Psoas muscle (tissue), 8 donors: Measurements from ENCODE around the gene ERC2. TPM values are rescaled to one million over a fixed set of nuclear protein-coding genes. Genes with fewer than 3 reads are reported as not detected.

Experiments used
- ATAC-seq, 4 donors: fragments of 200-7000 bp; cut with Tn5 transposase; one replicate each; pipeline ENCODE4 v1.9.1; 2020; ENCODE audit warnings: moderate library complexity in 3 of 4, mild to moderate bottlenecking in 2 of 4
- DNase-seq, 2 donors: peaks; one replicate each; pipeline ENCODE4 v3.0.0-alpha.2; 2020
- H3K27ac ChIP-seq: fragments of 200-600 bp; one replicate; pipeline ENCODE4 v1.8.0; 2022
- H3K27me3 ChIP-seq, 3 donors: fragments of 200-600 bp in 1 of 3; one replicate each; pipeline versions ENCODE4 v1.6.1 to v1.8.0; 2013 to 2022; ENCODE audit warnings: low read length in 2 of 3, mild to moderate bottlenecking in 2 of 3, moderate library complexity in 1 of 3; ENCODE audit not compliant: insufficient read depth in 3 of 3
- H3K36me3 ChIP-seq, 2 donors: fragments of 200-600 bp in 1 of 2; one replicate each; pipeline versions ENCODE4 v1.6.1 to v1.8.0; 2013 to 2022; ENCODE audit warnings: low read depth in 1 of 2, mild to moderate bottlenecking in 1 of 2, moderate library complexity in 1 of 2; ENCODE audit not compliant: insufficient read depth in 1 of 2
- H3K4me1 ChIP-seq: fragments of 200-600 bp; one replicate; pipeline ENCODE4 v1.8.0; 2022
- H3K4me3 ChIP-seq: fragments of 200-600 bp; one replicate; pipeline ENCODE4 v1.8.0; 2022; ENCODE audit warnings: mild to moderate bottlenecking
- H3K9me3 ChIP-seq: fragments of 200-600 bp; one replicate; pipeline ENCODE4 v1.8.0; 2022
- WGBS, 3 donors: extraction: QIAGEN DNeasy Blood & Tissue Kit; methylation state at CpG; one replicate each; pipeline versions ENCODE4 v1.1.6 to v1.1.7; 2013; 5-methylcytosine and 5-hydroxymethylcytosine counted together
- intact Hi-C, 2 donors: fragments of 100-400 bp; cut with DNase I; formaldehyde crosslinking; loops; one replicate each; pipeline versions ENCODE4 v1.11.0 to v1.14.2; 2022
- polyA plus RNA-seq, 3 donors: library from polyadenylated mRNA; stranded (reverse); fragments of 200-250 nt; gene quantifications; one replicate each; pipeline ENCODE4 v1.2.3, GENCODE V29; 2013
- total RNA-seq, 4 donors: library from RNA; stranded (reverse); fragmentation: NEBNext Ultra II Directional in 2 of 4; extraction: Animal tissue kit (Norgen Biotek cat#: 25700) in 2 of 4; gene quantifications; one replicate each; pipeline versions ENCODE4 v1.2.1 to v1.2.4, GENCODE V29; 2021 to 2023
- TF ChIP-seq, protein P1 (sequence below): fragments of 200-600 bp; IDR thresholded peaks from one replicate; pipeline ENCODE4 v1.8.0; 2022; ENCODE audit warnings: antibody characterized with exemption
- donor health status: healthy with polysubstance abuse.
- donor health status: DM: no; HTN: no; CAD: no; lungs with moderate emphysema.
- donor health status: Bipolar disorder and iron deficiency.
- donor health status: healthy.
- donor health status: DM: yes; HTN: yes; CAD: no.
- donor health status: DM: no; HTN: no; CAD: no.
- donor health status: DM: no; HTN: no; CAD: no.
- donor health status: DM: yes; HTN: yes; CAD: no.

ERC2 gene
- total and polyA plus RNA-seq, 7 donors: 0.04 to 0.15 TPM; not detected in 5

DNA sequence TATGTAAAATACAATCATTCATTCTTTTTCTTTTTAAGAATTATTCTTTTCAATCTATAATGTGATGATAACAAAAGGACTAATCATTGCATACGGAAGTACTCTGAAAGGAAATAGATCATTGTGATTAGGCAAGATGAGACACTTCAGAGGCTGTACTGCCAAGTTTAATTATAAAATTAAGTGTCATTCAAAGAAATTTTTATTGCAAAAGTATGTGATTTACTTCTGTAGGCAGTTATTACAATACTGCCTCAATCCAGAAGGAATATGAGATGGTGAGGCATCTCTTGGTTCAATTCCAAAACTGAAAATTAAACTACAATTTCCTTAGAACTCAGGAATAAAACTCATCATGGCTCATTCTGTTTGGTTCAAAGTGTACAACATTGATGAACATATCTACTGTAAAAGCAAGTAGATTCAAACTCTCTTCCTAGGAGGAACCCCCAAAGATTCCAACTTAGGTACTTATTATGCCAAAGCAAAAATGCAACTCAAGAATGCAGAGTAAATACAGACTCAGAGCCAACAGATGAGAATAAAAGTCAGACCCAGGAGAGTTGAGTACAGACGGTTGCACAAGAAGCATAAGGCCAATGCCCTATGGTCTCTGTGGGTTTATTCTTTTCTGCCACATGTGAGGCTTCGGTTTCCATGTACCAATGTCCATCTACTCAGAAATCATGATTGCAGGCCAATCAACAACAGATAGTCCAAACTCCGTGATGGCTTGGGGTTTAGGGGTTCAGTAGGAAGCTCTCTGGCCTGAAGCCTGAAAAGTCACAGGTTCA lies 862.6 kb downstream of the ERC2 start:
- DNase-seq (no peak), ATAC-seq (no peak)
- H3K27me3 ChIP-seq: no peaks in the 10 kb centered on the region
- H3K27ac ChIP-seq: no peak overlapping the region
- intact Hi-C loops: no loop called here
- TF ChIP-seq, protein P1, sequence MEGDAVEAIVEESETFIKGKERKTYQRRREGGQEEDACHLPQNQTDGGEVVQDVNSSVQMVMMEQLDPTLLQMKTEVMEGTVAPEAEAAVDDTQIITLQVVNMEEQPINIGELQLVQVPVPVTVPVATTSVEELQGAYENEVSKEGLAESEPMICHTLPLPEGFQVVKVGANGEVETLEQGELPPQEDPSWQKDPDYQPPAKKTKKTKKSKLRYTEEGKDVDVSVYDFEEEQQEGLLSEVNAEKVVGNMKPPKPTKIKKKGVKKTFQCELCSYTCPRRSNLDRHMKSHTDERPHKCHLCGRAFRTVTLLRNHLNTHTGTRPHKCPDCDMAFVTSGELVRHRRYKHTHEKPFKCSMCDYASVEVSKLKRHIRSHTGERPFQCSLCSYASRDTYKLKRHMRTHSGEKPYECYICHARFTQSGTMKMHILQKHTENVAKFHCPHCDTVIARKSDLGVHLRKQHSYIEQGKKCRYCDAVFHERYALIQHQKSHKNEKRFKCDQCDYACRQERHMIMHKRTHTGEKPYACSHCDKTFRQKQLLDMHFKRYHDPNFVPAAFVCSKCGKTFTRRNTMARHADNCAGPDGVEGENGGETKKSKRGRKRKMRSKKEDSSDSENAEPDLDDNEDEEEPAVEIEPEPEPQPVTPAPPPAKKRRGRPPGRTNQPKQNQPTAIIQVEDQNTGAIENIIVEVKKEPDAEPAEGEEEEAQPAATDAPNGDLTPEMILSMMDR: no peak
- H3K36me3 ChIP-seq: no peaks in the 10 kb centered on the region
- H3K4me3 ChIP-seq: no peak overlapping the region
- no peaks in the 10 kb centered on the region for H3K9me3 ChIP-seq
- no peaks in the 10 kb centered on the region for H3K4me1 ChIP-seq
- WGBS, 3 donors: 76 to 83% (median 78%) methylated on average over 4 of the region's 4 CpGs

DNA sequence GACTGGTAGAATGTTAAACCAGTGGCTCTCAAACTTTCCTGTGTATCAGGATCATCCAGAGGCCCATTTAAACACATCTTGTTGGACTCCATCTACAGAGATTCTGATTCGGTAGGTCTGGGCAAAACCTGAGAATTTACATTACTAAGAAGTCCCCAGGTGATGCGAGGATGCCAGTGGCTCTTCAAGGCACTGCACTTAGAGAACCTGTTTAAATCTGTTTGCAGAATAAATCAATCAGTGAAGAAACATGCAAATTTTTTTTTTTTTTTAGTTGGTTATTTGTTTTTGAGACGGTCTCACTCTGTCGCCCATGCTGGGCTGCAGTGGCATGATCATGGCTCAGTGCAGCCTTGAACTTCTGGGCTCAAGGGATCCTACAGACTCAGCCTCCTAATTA lies 863.4 kb downstream of the ERC2 start:
- ATAC-seq: no peak
- 95 to 97% (median 95%) methylated on average over 4 of the region's 4 CpGs for WGBS, 3 donors
- Histone ChIP-seq H3K36me3 (no peaks in the 10 kb centered on the region), H3K27me3 (no peaks in the 10 kb centered on the region), H3K27ac (no peak overlapping the region), H3K9me3 (no peaks in the 10 kb centered on the region), H3K4me1 (no peaks in the 10 kb centered on the region), H3K4me3 (no peak overlapping the region)
- intact Hi-C loops: no loop called here
- DNase-seq: no peak
- TF ChIP-seq, protein P1: no peak

DNA sequence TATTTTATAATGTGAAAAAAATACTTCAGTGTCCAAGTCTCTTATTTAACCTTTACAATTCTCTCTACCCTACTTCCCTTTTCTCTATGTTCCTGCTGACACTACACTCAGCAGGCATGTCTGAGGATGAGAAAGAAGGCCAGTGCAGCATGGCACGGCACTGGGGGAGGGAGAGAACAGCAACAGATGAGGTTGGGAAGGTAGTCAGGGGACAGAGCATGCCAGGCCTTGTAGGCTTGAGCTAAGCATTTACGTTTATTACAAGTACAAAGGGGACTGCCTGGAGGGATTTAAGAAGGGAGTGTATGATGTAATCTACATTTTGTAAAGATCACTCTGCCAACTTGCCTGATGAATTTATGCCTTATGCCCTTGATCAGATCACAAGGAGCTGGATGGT lies 863.9 kb downstream of the ERC2 start:
- Histone ChIP-seq H3K9me3 (no peaks in the 10 kb centered on the region), H3K27ac (no peak overlapping the region), H3K4me3 (no peak overlapping the region), H3K36me3 (no peaks in the 10 kb centered on the region), H3K4me1 (no peaks in the 10 kb centered on the region), H3K27me3 (no peaks in the 10 kb centered on the region)
- DNase-seq (no peak), ATAC-seq (no peak)
- intact Hi-C loops: no loop called here
- TF ChIP-seq, protein P1: no peak
- 65 to 79% (median 67%) methylated on average over 2 of the region's 2 CpGs for WGBS, 3 donors

DNA sequence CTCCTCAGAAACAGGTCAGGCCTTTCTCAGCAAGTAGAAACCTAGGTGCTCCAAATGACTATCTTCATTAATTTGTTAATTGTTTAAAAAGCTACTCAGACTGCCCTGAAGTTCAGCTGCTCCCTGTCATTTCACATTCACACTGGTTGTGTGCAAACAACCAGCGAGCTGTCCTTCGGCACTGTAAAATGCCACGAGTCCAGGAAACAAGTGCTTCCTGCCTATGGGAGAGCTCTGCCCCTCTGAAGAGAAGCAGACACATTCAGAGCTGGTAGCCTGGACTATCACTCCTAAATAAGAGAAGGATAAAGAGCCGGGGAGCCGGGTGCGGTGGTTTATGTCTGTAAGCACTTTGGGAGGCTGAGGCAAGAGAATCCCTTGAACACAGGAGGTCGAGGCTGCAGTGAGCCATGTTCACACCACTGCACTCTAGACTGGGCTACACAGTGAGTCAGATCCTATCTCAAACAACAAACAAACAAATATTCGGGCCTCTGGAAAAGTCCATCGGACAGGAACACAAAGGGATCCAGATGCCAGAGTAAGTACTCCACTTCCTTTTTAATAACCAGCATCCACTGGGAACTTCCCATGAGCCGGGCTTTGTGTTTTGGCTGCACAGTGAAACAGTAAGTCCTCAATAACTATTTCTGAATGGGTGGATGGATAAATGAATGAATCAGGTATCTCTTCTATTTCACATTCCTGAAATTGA lies 866.7 kb downstream of the ERC2 start:
- intact Hi-C loops: no loop called here
- Histone ChIP-seq H3K27ac (no peak overlapping the region), H3K27me3 (no peaks in the 10 kb centered on the region), H3K36me3 (no peaks in the 10 kb centered on the region), H3K9me3 (no peaks in the 10 kb centered on the region), H3K4me3 (no peak overlapping the region), H3K4me1 (no peaks in the 10 kb centered on the region)
- no peak for DNase-seq
- no peak for ATAC-seq
- TF ChIP-seq, protein P1: no peak
- 68 to 73% (median 73%) methylated on average over 10 of the region's 10 CpGs for WGBS, 3 donors
